Measurements from ENCODE around the gene RNU2-1. TPM values are rescaled to one million over a fixed set of nuclear protein-coding genes. Genes with fewer than 3 reads are reported as not detected.
"Not testable (repeated sequence)": the region's sequence is repeated elsewhere in the genome, so short reads cannot be mapped to it uniquely, and the experiment has no call there.

RNU2-1 gene
- total RNA-seq, 1 experiment from 2014 or later = 5,045 TPM

- H3K36me3 Mint-ChIP-seq (ENCODE audit: insufficient read depth, unreplicated experiment) = peaks cover 94% of the 10 kb centered on the region
- DNase-seq = no peak
- H3K9me3 Mint-ChIP-seq (ENCODE audit: low read depth, unreplicated experiment) = no peaks in the 10 kb centered on the region
- H3K27ac Mint-ChIP-seq (ENCODE audit: unreplicated experiment) = no peak overlapping the region
- intact Hi-C loops (cut with micrococcal nuclease; ENCODE audit: unreplicated experiment) = no loop called here
- CTCF ChIA-PET = interaction anchor here (0.6 to 0.9 kb wide), 3 partner anchors 28 to 874 kb away, joined by 3 read pairs; no protein-coding TSS in a partner anchor
- no peak for TF ChIP-seq CTCF (IDR thresholded peaks at IDR 0.05; ENCODE audit: unreplicated experiment)
- H3K4me1 Mint-ChIP-seq (ENCODE audit: low read depth, unreplicated experiment) = no peaks in the 10 kb centered on the region
- no peaks in the 10 kb centered on the region for H3K27me3 Mint-ChIP-seq (ENCODE audit: unreplicated experiment)
- no peak overlapping the region for H3K4me3 Mint-ChIP-seq (ENCODE audit: low read depth, unreplicated experiment)
- BruUV-seq (replicated peaks) = no TSS peak
These were observed 34.1 kb downstream of the RNU2-1 start for GRCh38 chr17:43199633-43200032.

GRCh38 chr17:43193251-43193650, 40.5 kb downstream of the RNU2-1 start:
- Mint-ChIP-seq H3K27me3 (ENCODE audit: unreplicated experiment) (no peaks in the 10 kb centered on the region), H3K4me1 (ENCODE audit: low read depth, unreplicated experiment) (no peaks in the 10 kb centered on the region), H3K9me3 (ENCODE audit: low read depth, unreplicated experiment) (no peaks in the 10 kb centered on the region), H3K36me3 (ENCODE audit: insufficient read depth, unreplicated experiment) (peaks cover 86% of the 10 kb centered on the region), H3K4me3 (ENCODE audit: low read depth, unreplicated experiment) (no peak overlapping the region), H3K27ac (ENCODE audit: unreplicated experiment) (no peak overlapping the region)
- no TSS peak for BruUV-seq (replicated peaks)
- no peak for TF ChIP-seq CTCF (IDR thresholded peaks at IDR 0.05; ENCODE audit: unreplicated experiment)
- CTCF ChIA-PET = interaction anchor here (0.6 kb wide), 1 partner anchor 172 kb away, joined by 3 read pairs; no protein-coding TSS in a partner anchor
- intact Hi-C loops (cut with micrococcal nuclease; ENCODE audit: unreplicated experiment) = no loop called here
- no peak for DNase-seq

GRCh38 chr17:43186656-43187055, 47.1 kb downstream of the RNU2-1 start:
- CTCF ChIA-PET = interaction anchor here (0.7 kb wide), 1 partner anchor 131 kb away, joined by 4 read pairs; no protein-coding TSS in a partner anchor
- BruUV-seq (replicated peaks); H3K27ac Mint-ChIP-seq (ENCODE audit: unreplicated experiment); intact Hi-C loops (cut with micrococcal nuclease; ENCODE audit: unreplicated experiment); H3K4me1 Mint-ChIP-seq (ENCODE audit: low read depth, unreplicated experiment); DNase-seq; H3K4me3 Mint-ChIP-seq (ENCODE audit: low read depth, unreplicated experiment); H3K9me3 Mint-ChIP-seq (ENCODE audit: low read depth, unreplicated experiment); H3K27me3 Mint-ChIP-seq (ENCODE audit: unreplicated experiment): not testable (repeated sequence)
- H3K36me3 Mint-ChIP-seq (ENCODE audit: insufficient read depth, unreplicated experiment) = peaks cover 69% of the 10 kb centered on the region

GRCh38 chr17:43183921-43184320, 49.9 kb downstream of the RNU2-1 start:
- Mint-ChIP-seq H3K27me3 (ENCODE audit: unreplicated experiment) (no peaks in the 10 kb centered on the region), H3K36me3 (ENCODE audit: insufficient read depth, unreplicated experiment) (peaks cover 53% of the 10 kb centered on the region), H3K27ac (ENCODE audit: unreplicated experiment) (no peak overlapping the region), H3K4me3 (ENCODE audit: low read depth, unreplicated experiment) (no peak overlapping the region), H3K9me3 (ENCODE audit: low read depth, unreplicated experiment) (no peaks in the 10 kb centered on the region), H3K4me1 (ENCODE audit: low read depth, unreplicated experiment) (no peaks in the 10 kb centered on the region)
- CTCF ChIA-PET = interaction anchor here (0.7 kb wide), 1 partner anchor 951 kb away, joined by 3 read pairs; no protein-coding TSS in a partner anchor
- intact Hi-C loops (cut with micrococcal nuclease; ENCODE audit: unreplicated experiment) = no loop called here
- BruUV-seq (replicated peaks) = no TSS peak
- no peak for TF ChIP-seq CTCF (IDR thresholded peaks at IDR 0.05; ENCODE audit: unreplicated experiment)
- no peak for DNase-seq

Other genes starting within 250 kb of the RNU2-1 start
- gene RPL27, start 235.6 kb downstream of the RNU2-1 start, total RNA-seq (2022) = 1,193 and 1,292 TPM in 2 replicates
- 98.6 and 195 TPM in 2 replicates for gene IFI35, start 227.2 kb downstream of the RNU2-1 start, total RNA-seq (2022)
- gene VAT1, start 211.6 kb downstream of the RNU2-1 start, total RNA-seq (2022) = 149 and 156 TPM in 2 replicates
- gene RND2, start 208.7 kb downstream of the RNU2-1 start, total RNA-seq (2022) = 0.15 and 0.40 TPM in 2 replicates
- gene BRCA1, start 108.6 kb downstream of the RNU2-1 start, total RNA-seq (2022) = 62.7 and 67.1 TPM in 2 replicates
- gene NBR1, start 62.8 kb downstream of the RNU2-1 start, total RNA-seq (2022) = 89.0 and 101 TPM in 2 replicates
- gene TMEM106A, start 22.1 kb downstream of the RNU2-1 start, total RNA-seq (2022) = 3.4 and 5.2 TPM in 2 replicates
- not detected in 2 replicates for gene CCDC200, start 5.4 kb downstream of the RNU2-1 start, total RNA-seq (2022)
- gene ARL4D, start 165.0 kb upstream of the RNU2-1 start, total RNA-seq (2022) = 3.4 TPM in 2 replicates
- gene DHX8, start 250.0 kb upstream of the RNU2-1 start, total RNA-seq (2022) = 83.6 and 94.8 TPM in 2 replicates